OCI-LY7 (cell line): ENCODE data around the gene KXD1. TPM values are rescaled to one million over a fixed set of nuclear protein-coding genes. Genes with fewer than 3 reads are reported as not detected.

ENCODE experiments used
- BruUV-seq: library from RNA; stranded (reverse); fragments of 400-500 nt; replicated peaks from 2 replicates; lab custom pipeline; 2021; lab: Mats Ljungman, UMichigan
- CTCF ChIA-PET: fragments of 300-600 bp; sonication (Branson Sonifier 250); formaldehyde crosslinking; loops from one replicate; lab custom pipeline; 2022; ENCODE audit warnings: antibody characterized with exemption; ENCODE audit not compliant: unreplicated experiment; lab: Charles Lee
- POLR2A ChIA-PET: fragments of 300-600 bp; sonication (Branson Sonifier 250); formaldehyde crosslinking; loops from one replicate; lab custom pipeline; 2022; ENCODE audit warnings: antibody characterized with exemption; lab: Charles Lee
- DNase-seq: peaks from one replicate; pipeline ENCODE4 v3.0.0-alpha.2; 2015; ENCODE audit warnings: low spot score
- H2AFZ ChIP-seq: fragments of 200-600 bp; sonication (generic), shearing (Covaris generic); 2 replicates; pipeline ENCODE4 v1.6.1; 2014; ENCODE audit warnings: mild to moderate bottlenecking, antibody characterized with exemption, low read length, moderate library complexity
- H3K27ac ChIP-seq: fragments of 200-600 bp; sonication (generic); 2 replicates; pipeline ENCODE4 v1.5.1; 2014; ENCODE audit warnings: mixed run types, low read depth, mild to moderate bottlenecking, moderate library complexity, low read length, inconsistent platforms; ENCODE audit not compliant: poor library complexity, severe bottlenecking
- H3K36me3 ChIP-seq: fragments of 200-600 bp; sonication (generic); 2 replicates; pipeline ENCODE4 v1.6.1; 2014; ENCODE audit warnings: mild to moderate bottlenecking, antibody characterized with exemption, low read length, moderate library complexity, mixed read lengths; ENCODE audit not compliant: insufficient read depth
- H3K4me1 ChIP-seq: fragments of 200-600 bp; sonication (generic); 2 replicates; pipeline ENCODE4 v1.5.1; 2014; ENCODE audit warnings: mild to moderate bottlenecking, low read length; ENCODE audit not compliant: insufficient read depth, poor library complexity, severe bottlenecking
- H3K4me2 ChIP-seq: fragments of 200-600 bp; sonication (generic); 2 replicates; pipeline ENCODE4 v1.6.1; 2014; ENCODE audit warnings: mild to moderate bottlenecking, low read length
- H3K4me3 ChIP-seq: fragments of 200-600 bp; sonication (generic); 2 replicates; pipeline ENCODE4 v1.5.1; 2014; ENCODE audit warnings: mild to moderate bottlenecking, low read depth, low read length; ENCODE audit not compliant: poor library complexity, severe bottlenecking
- H3K79me2 ChIP-seq: fragments of 200-600 bp; sonication (generic); 2 replicates; pipeline ENCODE4 v1.6.1; 2016; ENCODE audit warnings: low read depth, mild to moderate bottlenecking, low read length, moderate library complexity, mixed read lengths; ENCODE audit not compliant: insufficient read depth
- H3K9me2 ChIP-seq: fragments of 200-600 bp; sonication (generic); 2 replicates; pipeline ENCODE4 v1.6.1; 2016; ENCODE audit warnings: mild to moderate bottlenecking, low read length, mixed read lengths; ENCODE audit not compliant: insufficient read depth
- H3K9me3 ChIP-seq: fragments of 200-600 bp; sonication (generic); 2 replicates; pipeline ENCODE4 v1.6.1; 2014; ENCODE audit warnings: mild to moderate bottlenecking, mixed run types, low read length, mixed read lengths
- H4K20me1 ChIP-seq: fragments of 200-600 bp; sonication (generic); 2 replicates; pipeline ENCODE4 v1.6.1; 2014; ENCODE audit warnings: mild to moderate bottlenecking, antibody characterized with exemption, low read length, moderate library complexity, mixed read lengths; ENCODE audit not compliant: insufficient read depth
- CTCF ChIP-seq: fragments of 200-600 bp; sonication (generic); conservative IDR thresholded peaks from 2 replicates; pipeline ENCODE4 v1.5.1; 2014; ENCODE audit warnings: mild to moderate bottlenecking, antibody characterized with exemption, low read length, moderate library complexity, mixed read lengths
- EZH2phosphoT487 ChIP-seq: fragments of 200-600 bp; sonication (generic); IDR thresholded peaks from 2 replicates; pipeline ENCODE4 v1.6.1; 2018; ENCODE audit warnings: low read depth, borderline replicate concordance, mild to moderate bottlenecking, mixed run types, antibody characterized with exemption, low read length, moderate library complexity, mixed read lengths
- intact Hi-C: fragments of 100-400 bp; cut with micrococcal nuclease; formaldehyde crosslinking; loops from one replicate; pipeline ENCODE4 v1.10.0; 2022; ENCODE audit not compliant: unreplicated experiment
- total RNA-seq, 2 experiments: library from RNA; depleted of rRNA in 1 of 2; stranded (reverse); fragments of >200 nt in 1 of 2; shearing (Covaris generic) in 1 of 2; gene quantifications; 2 replicates each; pipeline ENCODE4 v1.2.3, GENCODE V29; 2014 to 2022

The KXD1 gene
- total RNA-seq, 2 experiments from 2014 or later: 96.7 to 99.8 TPM

GRCh38 chr19:18588611-18589379 lies 31.1 kb downstream of the KXD1 start, which contains the start of gene REX1BD:
TSS of gene REX1BD (plus strand) at chr19:18588798. CDS start at chr19:18588802, 4 bp downstream.
- Histone ChIP-seq H3K9me2 (no peaks in the 10 kb centered on the region), H4K20me1 (no peaks in the 10 kb centered on the region), H3K4me2 (peak within 1 kb of the TSS; percentile 68), H3K27ac (peak within 1 kb of the TSS; percentile 70), H2AFZ (peak within 1 kb of the TSS; percentile 80; the same call in 1 of the 2 replicates), H3K36me3 (peaks cover 17% of the 10 kb centered on the region; the same call in 1 of the 2 replicates), H3K9me3 (no peaks in the 10 kb centered on the region), H3K4me3 (peak within 1 kb of the TSS; percentile 68), H3K4me1 (peaks cover 51% of the 10 kb centered on the region), H3K79me2 (peaks cover 10% of the 10 kb centered on the region)
- CTCF ChIA-PET: interaction anchor here (0.6 to 1.1 kb wide), 4 partner anchors 51 to 201 kb away, joined by 3 to 12 read pairs (median 4); no protein-coding TSS in a partner anchor
- no TSS peak for BruUV-seq
- POLR2A ChIA-PET: interaction anchor here (1.0 to 4.9 kb wide), 6 partner anchors 17 to 94 kb away, joined by 3 to 23 read pairs (median 8); partner anchors contain the start of genes FKBP8, KXD1 and UBA52
- peak; percentile 94 for DNase-seq
- intact Hi-C loops: loop anchor here (1.0 to 5.0 kb wide), 6 partner anchors 46 to 244 kb away; partner anchors contain the start of genes ELL, FKBP8, KLHL26 and UPF1
- TF ChIP-seq CTCF: peak; percentile 92
- no peak for TF ChIP-seq EZH2phosphoT487

GRCh38 chr19:18589380-18590272 lies 32.0 kb downstream of the KXD1 start:
- Histone ChIP-seq H3K79me2 (peaks cover 10% of the 10 kb centered on the region), H3K4me2 (peak overlapping the region; percentile 68), H4K20me1 (no peaks in the 10 kb centered on the region), H3K36me3 (peaks cover 17% of the 10 kb centered on the region; the same call in 1 of the 2 replicates), H3K9me3 (no peaks in the 10 kb centered on the region), H3K9me2 (no peaks in the 10 kb centered on the region), H3K4me1 (peaks cover 55% of the 10 kb centered on the region), H3K4me3 (peak overlapping the region; percentile 68), H2AFZ (peak overlapping the region; percentile 80; the same call in 1 of the 2 replicates), H3K27ac (peak overlapping the region; percentile 70)
- ChIA-PET CTCF (interaction anchor here (0.6 to 1.1 kb wide), 4 partner anchors 32 to 201 kb away, joined by 3 to 4 read pairs (median 4); no protein-coding TSS in a partner anchor), POLR2A (interaction anchor here (0.7 to 4.9 kb wide), 7 partner anchors 18 to 726 kb away, joined by 3 to 23 read pairs (median 5); partner anchors contain the start of genes FKBP8, KXD1 and UBA52)
- peak; percentile 80 for DNase-seq
- TF ChIP-seq EZH2phosphoT487: no peak
- TF ChIP-seq CTCF: no peak
- intact Hi-C loops: loop anchor here (1.0 to 5.0 kb wide), 6 partner anchors 47 to 243 kb away; partner anchors contain the start of genes ELL, FKBP8, KLHL26 and UPF1
- no TSS peak for BruUV-seq
